Ovary (tissue), 9 donors: Measurements from ENCODE around the gene WFIKKN1. TPM values are rescaled to one million over a fixed set of nuclear protein-coding genes. Genes with fewer than 3 reads are reported as not detected.

ENCODE experiments used
- DNase-seq, 5 donors: peaks; one replicate each; pipeline ENCODE4 v3.0.0-alpha.2; 2019 to 2020
- H3K27ac ChIP-seq, 2 donors: fragments of 200-600 bp; one replicate each; pipeline versions ENCODE4 v1.5.1 to v1.8.0; 2019 to 2022
- H3K27me3 ChIP-seq: fragments of 200-600 bp; one replicate; pipeline ENCODE4 v1.8.0; 2022
- H3K36me3 ChIP-seq: fragments of 200-600 bp; sonication (generic); one replicate; pipeline ENCODE4 v1.5.1; 2019
- H3K4me1 ChIP-seq: one replicate; pipeline ENCODE4 v1.8.1; 2013; ENCODE audit warnings: mild to moderate bottlenecking, moderate library complexity; ENCODE audit not compliant: insufficient read depth
- H3K4me3 ChIP-seq: fragments of 200-600 bp; sonication (generic); one replicate; pipeline ENCODE4 v1.5.1; 2017
- H3K9me3 ChIP-seq, 2 donors: fragments of 200-600 bp in 1 of 2; sonication (generic) in 1 of 2; one replicate each; pipeline versions ENCODE4 v1.5.1 to v1.8.1; 2013 to 2019; ENCODE audit warnings: mild to moderate bottlenecking in 1 of 2, moderate library complexity in 1 of 2
- CTCF ChIP-seq, 3 donors: fragments of 450-650 bp in 2 of 3; fragments of 200-600 bp in 1 of 3; IDR thresholded peaks; one replicate each; pipeline versions ENCODE4 v1.5.1 to v1.8.0; 2016 to 2022; ENCODE audit warnings: antibody characterized with exemption in 3 of 3, mild to moderate bottlenecking in 1 of 3
- EP300 ChIP-seq: sonication (generic); formaldehyde crosslinking; IDR thresholded peaks from one replicate; pipeline ENCODE4 v1.6.1; 2017; ENCODE audit warnings: antibody characterized with exemption
- POLR2A ChIP-seq: fragments of 450-650 bp; IDR thresholded peaks from one replicate; pipeline ENCODE4 v1.6.1; 2017; ENCODE audit warnings: antibody characterized with exemption, mild to moderate bottlenecking, moderate library complexity
- WGBS, 3 donors: extraction: QIAGEN DNeasy Blood & Tissue Kit in 1 of 3; methylation state at CpG; one replicate each; pipeline versions ENCODE4 v1.1.5 to v1.1.7; 2013 to 2017; 5-methylcytosine and 5-hydroxymethylcytosine counted together
- intact Hi-C, 4 donors: fragments of 100-400 bp; cut with DNase I; formaldehyde crosslinking; loops; one replicate each; pipeline versions ENCODE4 v1.11.0 to v1.15.1; 2022 to 2023
- polyA plus RNA-seq, 2 donors: library from polyadenylated mRNA; stranded (reverse); fragments of 200-250 nt in 1 of 2; fragments of 350-450 nt in 1 of 2; fragmentation: Illumina TruSeq in 1 of 2; extraction: RNeasy Lipid Tissue Mini Kit (QIAGEN cat#74804) in 1 of 2; gene quantifications; one replicate each; pipeline ENCODE4 v1.2.3, GENCODE V29; 2013 to 2014
- total RNA-seq, 7 donors: library from RNA; depleted of rRNA in 2 of 7; stranded (reverse); fragments of >200 nt in 2 of 7; fragmentation: NEBNext Ultra II Directional in 3 of 7; extraction: Animal tissue kit (Norgen Biotek cat#: 25700) in 3 of 7; gene quantifications; one replicate each; pipeline versions ENCODE4 v1.1.0 to v1.2.4, GENCODE V29; 2016 to 2023
- donor health status: DM: no; HTN: no; CAD: no; lungs with moderate emphysema.
- donor health status: DM: no; HTN: no; CAD: no.
- donor health status: Bipolar disorder and iron deficiency.
- donor health status: DM: yes; HTN: yes; CAD: no.
- donor health status: DM: no; HTN: no; CAD: no.
- donor health status: DM: yes; HTN: yes; CAD: no.

The WFIKKN1 gene
- total and polyA plus RNA-seq, 9 donors: 0.10 to 2.6 (median 1.1) TPM

GRCh38 chr16:677316-678190, 46.8 kb downstream of the WFIKKN1 start:
- WGBS, 3 donors: 50 to 69% (median 63%) methylated on average over 39 to 57 of the region's 57 CpGs
- peak in 2 of 5 donors; percentile 29 to 50 for DNase-seq
- H3K27me3 ChIP-seq: no peaks in the 10 kb centered on the region
- H3K27ac ChIP-seq: no peak overlapping the region
- no peak for TF ChIP-seq POLR2A
- no peak for TF ChIP-seq CTCF (IDR thresholded peaks at IDR 0.05)
- no peak for TF ChIP-seq EP300
- peaks cover 16% of the 10 kb centered on the region for H3K4me1 ChIP-seq
- intact Hi-C loops: no loop called here
- H3K4me3 ChIP-seq: no peak overlapping the region
- no peaks in the 10 kb centered on the region for H3K36me3 ChIP-seq
- no peaks in the 10 kb centered on the region for H3K9me3 ChIP-seq

GRCh38 chr16:678209-678857, 47.5 kb downstream of the WFIKKN1 start:
- H3K27ac ChIP-seq: no peak overlapping the region
- WGBS, 3 donors: 62 to 72% (median 70%) methylated on average over 21 of the region's 21 CpGs
- peaks cover 20% of the 10 kb centered on the region for H3K4me1 ChIP-seq
- no peaks in the 10 kb centered on the region for H3K9me3 ChIP-seq
- H3K27me3 ChIP-seq: no peaks in the 10 kb centered on the region
- TF ChIP-seq POLR2A: no peak
- no peak for TF ChIP-seq CTCF (IDR thresholded peaks at IDR 0.05)
- TF ChIP-seq EP300: no peak
- no peak overlapping the region for H3K4me3 ChIP-seq
- intact Hi-C loops: no loop called here
- no peaks in the 10 kb centered on the region for H3K36me3 ChIP-seq
- peak in 3 of 5 donors; percentile 40 to 63 (median 57) for DNase-seq

GRCh38 chr16:678858-679813, 48.4 kb downstream of the WFIKKN1 start:
- Histone ChIP-seq H3K36me3 (no peaks in the 10 kb centered on the region), H3K27ac (peak overlapping the region; percentile 67 to 78), H3K4me3 (peak overlapping the region; percentile 51), H3K27me3 (no peaks in the 10 kb centered on the region), H3K4me1 (peaks cover 25% of the 10 kb centered on the region), H3K9me3 (no peaks in the 10 kb centered on the region)
- no peak for TF ChIP-seq POLR2A
- intact Hi-C loops: no loop called here
- peak; percentile 71 to 83 (median 82) for DNase-seq
- 19 to 32% (median 30%) methylated on average over 29 to 52 of the region's 52 CpGs for WGBS, 3 donors

- intact Hi-C loops: no loop called here
- no peaks in the 10 kb centered on the region for H3K9me3 ChIP-seq
- TF ChIP-seq CTCF (IDR thresholded peaks at IDR 0.05) (no peak), POLR2A (peak; percentile 61)
- H3K4me1 ChIP-seq: peaks cover 29% of the 10 kb centered on the region
- peak within 1 kb of the TSS; percentile 92 to 97 for H3K27ac ChIP-seq
- no peaks in the 10 kb centered on the region for H3K36me3 ChIP-seq
- DNase-seq: peak; percentile 89 to 94 (median 93)
- H3K27me3 ChIP-seq: no peaks in the 10 kb centered on the region
- WGBS, 3 donors: 0 to 1% (median 1%) methylated on average over 17 to 91 of the region's 91 CpGs
- H3K4me3 ChIP-seq: peak within 1 kb of the TSS; percentile 57
Observed at GRCh38 chr16:679814-680624, 49.2 kb downstream of the WFIKKN1 start, which contains the start of gene STUB1. Gene STUB1 (plus strand): TSS chr16:680410. CDS start chr16:680526, 116 bp downstream.
